OCI-M2 (cell line): ENCODE data around the gene REG1B.

Experiments
- DNase-seq: peaks from one replicate; lab custom pipeline; 2025; ENCODE audit not compliant: unreplicated experiment; lab: John Stamatoyannopoulos, UW

REG1B gene, protein sequence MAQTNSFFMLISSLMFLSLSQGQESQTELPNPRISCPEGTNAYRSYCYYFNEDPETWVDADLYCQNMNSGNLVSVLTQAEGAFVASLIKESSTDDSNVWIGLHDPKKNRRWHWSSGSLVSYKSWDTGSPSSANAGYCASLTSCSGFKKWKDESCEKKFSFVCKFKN

DNA sequence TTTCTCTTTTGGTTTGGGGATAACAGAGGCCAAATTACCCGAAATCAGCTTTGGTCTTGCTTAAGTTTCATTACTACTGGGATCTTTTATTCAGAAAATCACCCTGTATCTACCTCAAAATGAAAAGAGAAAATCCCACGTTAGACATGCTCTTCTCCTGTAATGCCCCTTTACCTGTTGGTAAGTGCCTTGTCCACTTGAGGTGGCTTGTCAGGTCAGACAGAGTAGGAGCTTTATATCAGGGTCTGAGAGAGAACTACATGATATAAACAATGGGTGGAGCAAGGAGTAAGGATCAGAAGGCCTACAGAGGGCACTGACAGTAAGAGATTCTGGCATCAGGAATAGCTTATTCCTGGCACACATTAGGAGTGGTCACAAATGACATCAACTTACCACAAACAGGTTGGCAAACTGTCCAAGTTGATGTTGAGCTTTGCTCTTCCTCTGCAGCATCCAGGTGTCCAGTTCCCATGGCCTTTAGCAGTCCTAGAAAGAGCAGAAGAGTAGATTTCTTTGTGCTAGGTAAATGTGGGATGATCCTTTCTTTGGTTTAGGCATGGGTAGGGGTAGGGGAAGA, at the start of gene REG1B:
REG1B (minus strand) TSS at position 209 of the 580 bp plus-strand sequence. CDS start 381 bp downstream, outside the sequence.
- no peak for DNase-seq

- no peak for DNase-seq
Measured at GRCh38 chr2:79131687-79132086, 43.9 kb upstream of the REG1B start.

DNA sequence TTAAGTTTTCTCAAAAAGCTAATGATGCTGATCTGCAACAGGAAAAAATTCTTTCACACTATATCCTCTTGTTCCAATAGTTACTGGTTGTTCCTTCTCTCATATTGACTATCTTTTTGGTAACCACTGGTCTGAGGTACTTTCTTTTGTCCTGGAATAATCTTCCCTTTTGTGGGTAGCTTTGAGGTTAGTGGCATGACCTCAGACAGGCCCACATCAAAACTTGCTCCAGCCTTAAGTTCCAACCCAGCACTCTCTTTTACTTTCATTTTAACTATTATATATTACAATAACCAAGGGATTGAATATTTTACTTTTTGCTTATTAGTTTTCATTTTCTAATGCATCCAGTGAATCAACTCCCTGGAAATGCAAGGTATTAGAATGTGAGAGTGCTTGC, 42.0 kb upstream of the REG1B start:
- no peak for DNase-seq

- no peak for DNase-seq
Measured at GRCh38 chr2:79129260-79129659, 41.5 kb upstream of the REG1B start.

GRCh38 chr2:79128406-79128805, 40.6 kb upstream of the REG1B start:
- no peak for DNase-seq

GRCh38 chr2:79125721-79125985, 37.9 kb upstream of the REG1B start:
- no peak for DNase-seq

DNA sequence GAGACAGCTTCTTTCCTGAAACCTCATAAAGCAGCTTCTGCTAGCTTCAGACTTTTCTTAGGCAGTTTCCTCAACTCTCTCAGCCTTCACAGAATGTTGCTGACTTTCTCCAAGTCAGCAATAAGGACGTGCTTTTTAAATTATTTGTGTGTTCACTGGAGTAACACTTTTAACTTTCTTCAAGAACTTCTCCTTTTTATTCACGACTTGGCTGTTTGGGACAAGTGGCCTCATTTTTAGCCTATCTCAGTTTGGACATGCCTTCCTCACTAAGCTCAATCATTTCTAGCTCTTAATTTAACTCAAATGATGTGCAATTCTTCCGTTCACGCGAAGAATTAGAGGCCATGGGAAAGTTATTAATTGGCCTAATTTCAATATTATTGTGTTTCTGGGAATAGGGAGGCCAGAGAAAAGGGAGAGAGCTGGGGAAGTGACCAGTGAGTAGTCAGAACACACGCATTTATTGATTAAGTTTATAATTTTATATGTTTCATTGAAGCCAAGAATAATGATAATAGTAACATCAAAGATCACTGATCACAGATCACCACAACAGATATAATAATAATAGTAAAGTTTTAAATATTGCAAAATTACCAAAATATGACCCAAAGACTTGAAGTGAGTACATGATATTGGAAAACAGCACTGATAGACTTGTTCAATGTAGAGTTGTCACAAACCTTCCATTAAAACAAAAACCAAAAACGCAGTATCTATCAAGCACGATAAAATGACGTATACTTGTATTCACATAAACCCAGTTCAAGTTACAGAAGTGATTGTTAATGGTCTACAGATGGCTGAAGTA, 37.3 kb upstream of the REG1B start:
- no peak for DNase-seq

DNA sequence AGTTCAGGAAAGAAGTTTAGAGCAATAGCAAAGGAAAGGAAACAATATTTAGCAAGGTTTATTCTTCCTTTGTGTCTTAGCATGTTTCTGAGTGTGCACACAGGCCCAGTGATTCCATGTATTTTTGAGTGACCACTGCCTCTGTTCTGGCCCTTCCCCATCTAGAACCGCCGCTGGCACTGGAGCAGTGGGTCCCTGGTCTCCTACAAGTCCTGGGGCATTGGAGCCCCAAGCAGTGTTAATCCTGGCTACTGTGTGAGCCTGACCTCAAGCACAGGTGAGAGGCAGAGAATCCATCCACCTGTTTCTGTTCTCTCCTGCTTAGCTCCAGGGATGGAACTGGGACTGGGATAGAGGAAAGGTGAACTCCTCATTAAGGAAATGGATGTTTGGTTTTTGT, 34.9 kb upstream of the REG1B start:
- DNase-seq = no peak

DNA sequence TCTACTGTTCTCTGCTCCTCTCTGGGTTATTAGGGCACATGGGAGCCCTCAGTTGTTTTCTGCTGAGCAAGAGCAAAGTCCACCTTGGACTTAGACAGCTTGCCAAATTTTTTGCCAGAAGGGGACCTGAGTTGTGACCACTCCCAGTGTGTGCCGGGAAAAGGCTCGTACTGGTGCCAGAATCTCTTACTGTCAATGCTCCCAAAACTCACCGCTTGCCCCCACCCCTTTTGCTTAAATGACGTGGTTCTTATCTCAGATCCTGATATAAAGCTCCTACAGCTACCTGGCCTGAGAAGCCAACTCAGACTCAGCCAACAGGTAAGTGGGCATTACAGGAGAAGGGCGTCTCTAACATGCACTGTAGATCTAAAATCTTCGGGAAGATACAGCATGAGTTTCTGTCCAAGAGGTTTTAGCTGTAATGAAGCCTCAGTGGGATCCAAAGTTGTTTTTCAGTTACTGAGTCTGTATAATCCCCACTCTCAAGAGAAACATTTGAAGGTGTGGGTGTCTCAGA, 32.5 kb upstream of the REG1B start, which contains the start of gene REG1A:
REG1A (plus strand) TSS at position 295 of the 520 bp plus-strand sequence. CDS start 374 bp downstream, outside the sequence.
- DNase-seq = no peak

GRCh38 chr2:79116997-79117928, 29.5 kb upstream of the REG1B start:
- no peak for DNase-seq

GRCh38 chr2:79114797-79115494, 27.2 kb upstream of the REG1B start:
- no peak for DNase-seq

DNA sequence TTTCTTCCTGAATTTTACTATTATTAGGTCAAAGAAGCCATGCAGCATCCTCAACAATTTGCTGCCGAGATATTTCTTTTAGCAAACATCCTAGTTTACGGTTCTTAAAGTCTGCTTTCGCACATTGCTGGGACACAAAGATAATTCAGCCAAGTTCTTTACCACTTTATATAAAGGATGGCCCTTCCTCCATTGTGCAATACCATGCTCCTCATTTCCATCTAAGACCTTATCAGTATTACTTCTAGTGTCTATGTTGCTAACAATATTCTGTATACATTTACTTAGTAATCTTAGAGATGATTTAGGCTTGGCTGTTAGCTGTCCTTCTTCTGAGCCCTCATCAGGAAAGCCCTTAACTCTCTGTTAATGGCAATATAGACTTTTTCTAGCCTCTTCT, 24.5 kb upstream of the REG1B start:
- no peak for DNase-seq

GRCh38 chr2:79105259-79105658, 17.5 kb upstream of the REG1B start:
- no peak for DNase-seq

DNA sequence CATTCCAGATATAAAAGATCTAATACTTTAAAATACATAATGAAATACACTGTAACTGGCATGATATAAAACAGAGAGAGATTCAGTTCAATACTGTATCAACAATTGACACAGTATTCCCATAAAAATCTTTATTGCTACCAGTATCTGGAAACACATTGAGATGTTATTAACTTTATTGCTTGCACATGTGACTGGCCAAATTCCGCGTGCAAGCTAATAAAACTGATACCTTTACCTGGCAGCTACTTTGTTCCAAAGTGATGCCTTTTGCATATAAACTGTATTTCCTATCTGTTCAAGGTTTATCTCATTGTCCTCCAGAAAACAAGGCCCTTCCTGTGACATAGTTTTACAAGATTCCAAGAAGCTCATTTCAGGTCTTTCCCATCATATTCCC, 15.4 kb upstream of the REG1B start:
- DNase-seq = no peak

- DNase-seq = no peak
Measured at GRCh38 chr2:79101024-79101423, 13.2 kb upstream of the REG1B start.

DNA sequence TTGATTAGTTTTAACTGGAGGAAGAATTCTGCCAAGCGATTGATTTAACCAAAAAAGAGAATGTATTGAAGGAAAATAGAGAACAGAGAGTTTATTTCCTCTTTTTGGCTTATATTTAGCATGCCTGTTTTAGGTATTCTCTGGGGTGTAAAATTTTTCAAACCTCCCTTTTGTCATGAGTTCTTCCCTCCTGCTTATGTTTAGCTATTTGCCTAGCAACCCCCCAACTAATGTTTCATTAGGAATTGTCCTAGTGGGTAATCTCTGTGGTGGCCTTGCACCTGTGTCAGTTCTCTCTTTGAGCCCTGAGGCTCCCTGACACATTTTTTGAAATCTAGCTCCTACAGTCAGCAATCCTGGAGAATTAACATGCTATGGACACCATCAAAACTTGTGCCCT, 12.5 kb upstream of the REG1B start:
- no peak for DNase-seq

- DNase-seq = no peak
Measured at GRCh38 chr2:79099140-79099686, 11.4 kb upstream of the REG1B start.

DNA sequence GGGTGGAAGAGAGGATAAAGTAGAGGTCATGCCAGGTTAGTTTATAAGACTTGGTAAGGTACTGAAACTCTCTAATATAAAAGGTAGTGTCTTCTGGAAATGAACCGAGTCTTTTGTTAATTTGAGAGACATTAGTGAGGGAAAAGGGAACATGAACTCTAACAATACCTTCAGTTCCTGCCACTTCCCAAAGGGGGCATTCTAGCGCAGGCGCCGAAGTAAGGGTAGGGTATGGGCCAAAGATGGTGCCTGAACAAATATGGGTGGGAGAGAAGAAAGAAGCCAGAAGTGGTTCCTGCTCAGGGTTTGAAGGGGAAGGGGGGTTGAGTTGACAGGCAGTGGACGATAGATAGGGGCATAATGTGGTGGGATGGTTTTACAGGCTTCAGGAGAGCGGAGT, 10.1 kb upstream of the REG1B start:
- DNase-seq = no peak

DNA sequence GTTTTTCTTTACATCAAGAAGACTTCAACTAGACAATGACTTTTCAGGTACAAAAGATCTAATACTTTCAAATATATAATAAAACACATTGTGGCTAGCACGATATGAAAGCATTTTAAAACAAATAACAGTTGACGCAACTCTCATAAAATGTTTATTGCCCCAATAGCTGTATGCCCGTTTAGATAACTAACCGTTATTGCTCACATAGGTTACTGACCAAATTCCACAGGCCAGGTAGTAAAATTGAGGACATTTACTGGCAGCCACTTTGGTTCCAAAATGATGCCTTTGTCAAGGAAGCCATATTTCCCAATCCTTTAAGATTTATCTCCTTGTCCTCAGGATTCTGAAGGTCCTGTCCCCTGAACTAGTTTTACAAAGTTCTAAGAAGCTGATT, 2.9 kb upstream of the REG1B start:
- no peak for DNase-seq

DNA sequence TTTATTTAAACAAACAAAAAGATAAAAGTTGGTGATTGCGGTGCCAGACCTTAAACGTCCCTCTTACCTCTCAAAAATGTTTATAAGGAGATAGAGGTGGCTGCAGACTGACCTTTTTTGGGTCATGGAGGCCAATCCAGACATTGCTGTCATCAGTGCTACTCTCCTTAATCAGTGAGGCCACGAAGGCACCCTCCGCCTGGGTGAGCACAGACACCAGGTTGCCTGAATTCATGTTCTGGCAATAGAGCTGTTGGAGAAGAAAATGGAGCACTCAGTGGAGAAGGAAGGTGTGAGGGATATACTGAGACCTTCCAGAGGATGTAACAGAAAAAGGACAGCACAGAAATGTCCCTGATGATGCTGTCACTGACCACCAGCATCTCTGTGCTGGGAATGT, 1.5 kb downstream of the REG1B start:
- DNase-seq = no peak
